Raji (cell line): ENCODE data around the gene SNAPC4.

ENCODE experiments used
- POLR2A ChIP-seq: IDR thresholded peaks from 2 replicates; pipeline ENCODE4 v1.6.1; 2011; ENCODE audit warnings: low read depth, low read length, control low read depth; ENCODE audit not compliant: insufficient read depth

SNAPC4 gene

GRCh38 chr9:136362450-136362784 lies 37.6 kb downstream of the SNAPC4 start:
- TF ChIP-seq POLR2A, result no peak

DNA sequence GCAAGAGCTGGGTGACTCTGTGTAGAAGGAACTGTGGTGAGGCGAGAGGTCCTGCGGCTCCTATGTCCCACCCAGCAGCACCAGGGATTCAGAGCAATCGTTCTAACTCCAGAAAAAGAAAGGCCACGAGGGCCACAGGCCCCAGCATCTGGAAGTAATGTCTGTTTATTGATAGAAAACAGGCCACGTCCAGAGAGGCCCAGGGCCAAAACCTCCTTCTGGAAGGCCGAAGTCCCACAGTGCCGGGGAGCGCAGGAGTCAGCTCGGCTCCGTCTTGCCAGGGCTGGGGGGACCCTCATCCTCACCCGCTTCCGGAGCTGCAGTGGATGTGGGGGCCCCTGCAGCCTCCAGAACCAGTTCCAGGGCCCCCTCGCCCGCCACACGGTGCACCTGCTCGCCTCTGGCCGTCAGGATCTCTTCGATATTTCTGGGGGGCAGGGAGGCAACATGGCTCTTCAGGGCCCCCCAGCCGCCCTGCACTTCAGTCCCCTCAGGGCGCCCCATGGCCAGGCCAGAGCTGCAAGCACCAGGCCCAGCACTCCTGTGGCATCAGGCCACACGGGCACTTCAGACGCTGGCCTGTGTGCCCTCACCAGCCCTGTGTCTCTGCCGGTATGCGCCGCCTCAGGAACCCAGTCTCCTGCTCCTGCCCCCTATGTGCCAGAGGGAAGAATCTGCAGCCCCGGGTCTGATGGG lies 38.1 kb downstream of the SNAPC4 start:
- TF ChIP-seq POLR2A, result no peak

DNA sequence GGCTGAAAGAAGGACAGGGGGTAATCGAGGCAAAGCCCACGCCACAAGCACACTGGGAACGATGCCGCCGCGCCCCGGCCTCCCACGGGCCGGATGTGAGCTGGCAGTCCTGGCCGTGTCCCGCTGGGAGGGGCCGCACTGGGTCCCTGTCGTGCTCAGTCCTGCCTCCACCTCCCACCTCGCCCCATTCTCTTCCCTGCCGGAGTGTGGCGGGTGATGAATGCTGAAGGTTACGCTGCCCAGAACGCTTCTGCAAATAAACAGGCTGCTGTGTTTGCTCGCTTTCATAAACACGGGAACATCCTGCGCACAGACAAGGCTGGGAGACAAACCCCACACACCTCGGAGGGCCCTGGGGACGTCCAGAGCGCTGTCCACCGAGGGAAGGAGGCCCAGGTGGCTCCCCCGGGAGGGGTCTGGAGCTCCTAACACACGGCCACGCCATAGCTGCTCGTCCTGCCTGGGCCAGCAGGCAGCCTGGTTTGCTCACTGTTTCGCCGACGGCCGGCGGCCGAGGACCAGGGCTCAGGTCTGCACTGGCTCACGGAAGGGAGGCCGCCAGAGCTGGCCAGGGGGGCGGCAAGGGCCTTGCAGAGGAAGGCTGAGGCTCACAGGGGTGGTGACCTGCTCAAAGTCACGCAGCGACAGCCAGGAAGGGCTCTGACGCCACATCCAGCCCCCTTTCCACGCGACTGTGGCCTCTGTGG lies 38.8 kb downstream of the SNAPC4 start:
- TF ChIP-seq POLR2A, result no peak

- TF ChIP-seq POLR2A, result no peak
These were observed 39.9 kb downstream of the SNAPC4 start for GRCh38 chr9:136359774-136360718.

- TF ChIP-seq POLR2A, result no peak
These were observed 41.1 kb downstream of the SNAPC4 start for GRCh38 chr9:136358888-136359287.

DNA sequence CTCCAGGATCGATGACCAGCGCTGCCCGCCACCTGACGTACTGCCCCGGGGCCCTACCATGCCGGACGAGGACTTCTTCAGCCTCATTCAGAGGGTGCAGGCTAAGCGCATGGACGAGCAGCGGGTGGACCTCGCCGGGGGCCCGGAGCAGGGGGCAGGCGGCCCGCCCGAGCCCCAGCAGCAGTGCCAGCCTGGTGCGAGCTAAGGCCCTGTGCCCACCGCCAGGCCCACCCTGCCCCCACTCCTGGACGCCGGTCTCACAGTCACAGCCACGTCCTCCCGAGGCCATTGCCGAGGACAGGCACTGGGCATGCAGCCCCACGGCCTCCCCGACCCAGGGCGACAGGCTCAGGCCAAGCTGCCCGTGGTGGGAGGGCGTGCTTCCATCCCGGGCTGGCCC lies 42.0 kb downstream of the SNAPC4 start:
- no peak for TF ChIP-seq POLR2A

DNA sequence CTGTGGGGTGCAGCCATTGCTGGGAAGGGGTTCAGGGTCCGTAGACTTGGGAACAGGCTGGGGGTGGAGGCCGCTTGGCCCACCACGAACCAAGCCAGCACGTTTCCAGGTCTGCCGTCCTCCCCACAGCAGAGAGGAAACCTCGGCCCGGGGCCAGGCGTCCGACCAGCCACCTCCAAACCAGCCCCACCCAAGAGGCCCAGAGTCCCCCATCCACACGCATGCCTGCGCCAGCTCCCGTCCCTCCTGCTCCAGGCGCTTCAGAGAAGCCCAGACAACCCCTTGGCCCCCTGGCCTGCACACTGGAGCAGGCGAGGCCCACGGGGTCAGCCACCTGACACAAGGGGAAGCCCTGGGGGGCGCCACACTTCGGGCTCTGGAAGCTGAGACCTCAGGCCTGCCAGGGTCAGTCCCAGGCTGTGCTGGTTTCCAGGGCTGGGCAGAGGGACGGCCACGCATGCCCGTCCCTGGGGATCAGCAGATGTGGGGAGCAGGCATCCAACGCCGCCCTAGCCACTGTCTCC lies 42.7 kb downstream of the SNAPC4 start:
- no peak for TF ChIP-seq POLR2A

DNA sequence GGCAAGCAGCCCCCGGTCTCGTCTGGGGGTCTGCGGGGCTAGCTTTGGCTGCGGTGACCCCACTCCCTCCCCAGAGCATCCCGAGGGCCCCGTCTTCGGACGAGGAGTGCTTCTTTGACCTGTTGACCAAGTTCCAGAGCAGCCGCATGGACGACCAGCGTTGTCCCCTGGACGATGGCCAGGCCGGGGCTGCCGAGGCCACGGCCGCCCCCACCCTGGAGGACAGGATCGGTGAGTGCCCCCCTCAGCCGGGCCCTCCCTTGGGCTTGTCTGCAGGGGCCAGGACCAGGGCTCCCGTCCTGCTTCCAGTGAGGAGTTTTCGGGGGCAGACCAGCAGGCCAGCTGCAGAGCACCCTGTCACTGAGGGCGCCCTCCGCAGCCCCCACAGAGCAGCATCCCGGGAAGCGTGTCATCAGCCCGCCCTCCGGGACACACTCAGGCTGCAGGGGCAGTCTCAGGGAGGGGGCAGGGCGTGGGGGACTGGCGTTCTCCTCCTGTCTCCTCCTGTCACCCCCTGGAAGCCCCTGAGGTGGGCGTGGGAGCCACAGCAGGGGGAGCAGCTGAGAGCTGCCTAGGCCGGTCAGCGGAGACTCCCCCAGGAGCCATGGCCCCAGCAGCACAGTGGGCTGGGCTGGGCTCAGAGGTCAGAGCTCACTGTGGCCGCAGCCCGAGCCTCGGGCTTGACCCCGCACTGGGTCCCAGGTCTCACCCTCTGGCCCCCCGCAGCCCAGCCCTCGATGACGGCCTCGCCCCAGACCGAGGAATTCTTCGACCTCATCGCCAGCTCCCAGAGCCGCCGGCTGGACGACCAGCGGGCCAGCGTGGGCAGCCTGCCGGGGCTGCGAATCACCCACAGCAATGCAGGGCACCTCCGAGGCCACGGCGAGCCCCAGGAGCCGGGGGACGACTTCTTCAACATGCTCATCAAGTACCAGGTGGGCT lies 44.1 kb downstream of the SNAPC4 start:
- TF ChIP-seq POLR2A, result no peak

- TF ChIP-seq POLR2A, result no peak
These were observed 45.3 kb downstream of the SNAPC4 start for GRCh38 chr9:136354592-136355085.

DNA sequence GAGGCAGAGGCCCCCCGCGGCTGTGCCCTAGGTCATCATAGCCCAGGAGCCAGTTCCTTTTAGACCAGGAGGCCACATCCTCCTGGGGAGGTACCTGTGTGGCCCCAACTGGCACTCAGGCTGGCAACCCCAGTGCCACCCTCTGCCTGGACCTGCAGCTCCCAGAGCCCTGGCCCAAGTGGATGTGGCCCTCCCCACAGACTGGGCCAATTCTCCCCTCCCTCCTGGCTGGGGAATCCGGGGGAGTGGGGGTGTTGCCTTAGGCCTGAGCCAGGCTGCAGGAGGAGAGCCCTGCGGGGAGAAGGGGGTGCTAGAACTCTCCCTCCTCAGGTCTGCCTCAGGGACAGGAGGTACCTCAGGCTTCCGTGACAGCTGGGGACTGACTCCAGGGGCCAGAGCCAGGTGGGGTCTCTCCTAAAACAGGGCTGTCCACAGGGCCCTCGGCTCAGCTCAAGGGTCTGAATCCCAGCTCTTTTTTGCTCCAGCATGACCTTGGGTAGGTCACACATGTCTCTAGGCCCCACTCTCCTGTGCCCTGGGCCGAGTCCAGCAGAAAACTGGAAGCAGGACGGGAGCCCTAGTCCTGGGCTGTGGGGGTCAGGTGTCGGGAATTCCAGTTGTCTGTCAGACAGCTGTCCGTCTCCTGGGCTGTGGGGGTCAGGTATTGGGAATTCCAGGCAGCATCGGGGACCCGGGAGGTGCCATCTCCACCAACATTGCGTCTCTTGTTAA lies 46.0 kb downstream of the SNAPC4 start:
- TF ChIP-seq POLR2A, result no peak

GRCh38 chr9:136353088-136353487 lies 46.9 kb downstream of the SNAPC4 start:
- no peak for TF ChIP-seq POLR2A

DNA sequence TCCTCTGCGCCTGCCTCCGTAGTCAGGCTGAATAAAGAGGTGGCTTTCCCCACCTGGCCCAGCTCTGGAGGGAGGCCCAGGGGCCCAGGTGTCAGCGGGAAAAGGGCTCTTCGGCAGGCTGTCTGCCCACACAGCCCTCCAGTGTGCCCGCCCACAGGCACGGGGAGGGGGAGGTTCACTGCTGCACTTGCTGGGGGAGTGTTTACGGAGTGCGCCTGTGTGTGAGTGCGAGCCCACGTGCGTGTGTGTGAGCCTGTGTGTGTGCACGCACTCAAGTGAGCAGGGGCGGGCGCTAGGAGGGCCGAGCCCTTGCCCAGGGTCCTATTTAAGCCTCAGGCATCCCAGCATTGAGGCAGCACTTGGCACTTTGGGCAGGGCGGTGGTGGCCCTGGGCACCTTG lies 47.3 kb downstream of the SNAPC4 start:
- TF ChIP-seq POLR2A, result no peak

DNA sequence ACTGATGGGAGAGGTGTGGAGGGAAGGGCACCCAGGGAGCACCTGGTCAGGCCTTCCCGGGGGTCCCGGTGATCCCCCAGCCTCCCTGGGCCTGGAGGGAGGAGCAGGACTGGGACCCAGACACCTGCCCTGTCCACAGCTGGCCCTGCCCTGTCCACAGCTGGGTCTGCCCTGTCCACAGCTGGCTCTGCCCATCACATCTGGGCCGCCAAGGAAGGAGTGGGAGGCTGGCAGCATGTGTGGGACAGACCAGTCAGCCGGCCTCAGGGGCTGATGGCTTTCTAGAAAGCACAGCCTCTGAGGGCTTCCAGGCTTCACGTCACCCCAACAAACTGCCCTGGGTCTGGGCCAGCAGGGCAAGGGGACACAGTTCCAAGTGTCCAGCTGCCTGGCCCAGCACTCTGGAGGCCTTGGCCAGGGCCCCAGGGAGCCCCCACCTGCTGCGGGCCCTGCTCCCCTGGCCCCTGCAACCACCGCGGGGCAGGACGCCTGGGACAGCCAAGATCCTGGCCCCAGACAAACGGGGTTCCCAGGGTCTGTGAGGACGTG lies 48.6 kb downstream of the SNAPC4 start:
- no peak for TF ChIP-seq POLR2A
